Smooth muscle cell of the brain vasculature (primary cell): ENCODE measurements around the gene APOBEC3G.

Experiments used
- DNase-seq: peaks from one replicate; pipeline ENCODE4 v3.0.0-alpha.2; 2012; ENCODE audit warnings: low read depth, low spot score

APOBEC3G gene

DNA sequence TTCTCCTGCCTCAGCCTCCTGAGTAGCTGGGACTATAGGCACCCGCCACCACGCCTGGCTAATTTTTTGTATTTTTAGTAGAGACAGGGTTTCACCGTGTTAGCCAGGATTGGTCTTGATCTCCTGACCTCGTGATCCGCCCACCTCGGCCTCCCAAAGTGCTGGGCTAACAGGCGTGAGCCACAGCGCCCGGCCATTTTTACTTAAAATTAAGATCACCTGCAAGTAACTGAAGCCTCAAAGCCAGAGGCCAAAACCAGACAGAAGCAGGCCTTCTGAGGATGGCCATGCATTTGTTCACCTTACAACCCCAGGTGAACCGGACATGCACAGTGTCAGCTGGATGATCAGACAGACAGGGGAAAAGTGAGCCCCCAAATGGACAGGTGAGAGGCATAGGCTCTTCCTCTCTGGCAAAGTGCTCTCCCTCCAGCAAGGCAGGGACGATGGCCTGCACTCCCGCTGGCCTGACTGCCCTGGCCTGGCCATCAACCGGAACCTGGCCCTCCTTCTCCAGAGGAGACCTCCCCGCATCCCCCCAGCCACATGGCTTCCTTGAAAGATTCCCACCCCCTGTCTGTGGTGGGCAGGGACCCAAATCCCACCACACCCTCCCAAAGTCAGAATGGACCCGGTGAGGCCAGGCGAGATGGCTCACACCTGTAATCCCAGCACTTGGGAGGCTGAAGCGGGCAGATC is 45.8 kb downstream of the APOBEC3G start:
- no peak for DNase-seq

DNA sequence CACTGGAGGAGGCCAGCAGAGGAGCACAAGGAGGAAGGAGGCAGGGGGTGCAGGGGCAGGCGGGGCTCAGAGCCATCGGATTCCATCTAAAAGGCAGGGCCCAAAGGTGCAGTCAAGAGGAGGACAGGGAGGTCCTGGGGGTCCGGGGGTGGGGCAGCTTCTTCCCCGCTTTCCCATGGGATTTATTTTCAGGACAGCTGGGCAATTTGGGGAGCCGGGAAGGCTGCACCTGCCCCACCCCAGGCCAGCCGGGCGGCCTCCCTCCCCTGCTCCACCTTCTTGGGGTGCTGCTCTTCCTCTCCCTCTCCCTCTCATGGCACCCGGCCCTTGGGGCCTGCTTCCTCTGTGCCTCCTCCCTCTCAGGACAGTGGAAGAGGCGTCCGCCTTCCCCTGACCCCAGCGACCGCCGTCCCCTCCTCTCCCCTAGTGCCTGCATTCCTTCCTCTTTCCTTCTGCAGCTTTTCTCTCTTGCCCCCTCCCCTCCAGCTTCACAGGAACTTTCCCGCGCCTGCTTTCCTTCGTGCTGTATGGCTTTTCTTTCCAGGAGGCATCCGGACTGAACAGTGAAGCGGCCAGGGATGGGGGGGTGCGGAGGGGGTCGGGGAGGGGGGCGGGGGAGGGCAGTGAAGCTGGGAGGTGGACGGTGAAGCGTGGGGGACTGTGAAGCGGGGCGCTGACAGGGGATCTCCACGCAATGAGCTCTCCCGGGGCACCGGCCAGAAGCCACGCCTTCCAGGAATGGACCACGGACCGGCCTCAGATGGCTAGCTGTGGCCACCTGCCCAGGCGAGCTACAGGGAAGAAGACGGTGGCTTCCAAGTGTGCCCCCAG is 46.9 kb downstream of the APOBEC3G start:
- no peak for DNase-seq

DNA sequence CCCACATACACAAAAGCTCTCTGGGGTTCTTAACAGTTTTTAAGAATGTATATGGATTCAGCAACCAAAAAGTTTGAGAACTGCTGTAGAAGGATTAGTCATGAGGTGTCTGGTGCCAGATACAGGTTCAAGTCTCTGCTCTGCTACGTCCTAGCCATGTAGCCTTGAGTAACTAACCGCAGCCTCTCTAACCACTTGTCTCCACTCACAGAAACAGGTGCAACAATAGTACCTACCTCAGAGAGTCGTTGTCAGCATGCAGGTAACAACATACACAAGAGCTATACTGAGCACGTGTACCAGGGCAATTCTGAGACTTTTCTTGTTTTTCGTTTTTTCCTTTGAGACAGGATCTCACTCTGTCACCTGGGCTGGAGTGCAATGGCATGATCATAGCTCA is 48.5 kb downstream of the APOBEC3G start:
- DNase-seq: no peak

DNA sequence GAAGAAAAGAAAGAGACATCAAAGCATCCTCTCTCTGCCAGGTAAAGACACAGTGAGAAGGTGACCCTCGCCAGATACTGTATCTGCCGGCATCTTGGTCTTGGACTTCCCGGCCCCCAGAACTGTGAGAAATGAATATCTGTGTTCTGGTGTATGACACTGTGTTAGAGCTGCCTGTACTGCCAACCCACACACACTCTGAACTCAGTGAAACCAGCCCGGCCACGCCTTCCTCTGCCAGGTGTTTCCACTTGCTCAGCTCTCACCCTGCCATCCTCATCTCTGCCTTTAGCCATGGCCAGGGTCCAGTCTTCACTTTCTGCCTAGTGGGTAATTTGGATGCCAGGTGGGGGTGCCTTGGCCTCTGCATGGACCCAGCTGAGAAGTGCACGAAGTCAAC is 51.4 kb downstream of the APOBEC3G start:
- DNase-seq: no peak

DNA sequence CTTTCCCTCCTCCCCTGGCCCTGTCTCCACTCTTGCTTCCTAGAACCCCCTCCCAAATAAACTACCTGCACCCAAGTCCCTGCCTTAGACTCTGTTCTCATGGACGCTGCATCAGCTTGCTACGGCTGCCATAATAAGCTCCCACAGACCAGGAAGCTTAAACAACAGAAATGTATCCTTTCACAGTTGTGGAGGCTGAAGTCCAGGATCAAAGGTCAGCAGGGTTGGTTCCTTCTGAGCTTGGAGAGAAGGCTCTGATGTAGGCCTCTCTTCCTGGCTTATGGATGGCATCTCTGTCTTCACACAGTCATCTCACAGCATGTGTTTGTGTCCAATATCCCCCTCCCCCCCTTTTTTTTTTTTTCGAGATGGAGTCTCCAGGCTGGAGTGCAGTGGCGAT is 52.0 kb downstream of the APOBEC3G start:
- DNase-seq: no peak

DNA sequence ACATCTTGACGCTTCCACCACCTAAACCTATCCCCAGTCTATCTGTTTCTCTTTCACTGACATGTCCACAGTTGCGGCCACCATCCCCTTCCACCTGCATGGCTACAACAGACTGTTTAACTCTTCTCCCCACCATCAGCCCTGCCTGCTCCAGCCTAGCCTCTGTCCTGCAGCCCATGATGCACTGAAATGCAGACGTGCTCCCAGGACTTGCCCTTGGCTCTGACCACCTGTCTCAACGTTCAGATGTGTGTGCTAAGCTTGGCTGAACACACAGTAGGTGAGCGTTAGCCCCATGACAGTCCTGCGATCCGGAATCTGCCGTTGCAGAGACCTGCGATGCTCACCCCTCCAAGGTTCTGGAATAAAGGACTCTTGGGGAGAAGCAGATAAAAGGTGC is 52.7 kb downstream of the APOBEC3G start:
- DNase-seq: no peak

DNA sequence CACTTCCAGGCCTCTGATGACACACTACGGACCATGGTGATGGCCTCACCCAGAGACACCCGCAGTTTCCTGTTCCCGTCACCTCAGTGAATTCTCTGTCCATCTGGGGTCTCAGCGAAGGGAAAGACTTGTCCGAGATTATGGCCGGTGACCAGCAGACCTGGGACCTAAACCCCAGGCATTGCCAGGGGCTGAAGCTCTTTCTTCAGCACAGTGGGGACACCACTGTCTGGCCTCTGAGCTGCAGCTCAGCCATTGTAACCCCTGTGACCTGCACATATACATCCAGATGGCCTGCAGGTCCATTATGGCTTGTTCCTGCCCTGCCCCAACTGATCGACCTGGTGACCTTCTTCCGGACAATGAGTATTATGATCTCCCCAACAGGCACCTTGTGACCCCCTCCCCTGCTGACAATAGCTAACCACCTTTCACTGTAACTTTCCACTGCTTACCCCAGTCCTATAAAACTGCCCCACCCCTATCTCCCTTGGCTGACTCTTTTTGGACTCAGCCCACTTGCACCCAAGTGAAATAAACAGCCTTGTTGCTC is 53.2 kb downstream of the APOBEC3G start:
- DNase-seq: no peak

DNA sequence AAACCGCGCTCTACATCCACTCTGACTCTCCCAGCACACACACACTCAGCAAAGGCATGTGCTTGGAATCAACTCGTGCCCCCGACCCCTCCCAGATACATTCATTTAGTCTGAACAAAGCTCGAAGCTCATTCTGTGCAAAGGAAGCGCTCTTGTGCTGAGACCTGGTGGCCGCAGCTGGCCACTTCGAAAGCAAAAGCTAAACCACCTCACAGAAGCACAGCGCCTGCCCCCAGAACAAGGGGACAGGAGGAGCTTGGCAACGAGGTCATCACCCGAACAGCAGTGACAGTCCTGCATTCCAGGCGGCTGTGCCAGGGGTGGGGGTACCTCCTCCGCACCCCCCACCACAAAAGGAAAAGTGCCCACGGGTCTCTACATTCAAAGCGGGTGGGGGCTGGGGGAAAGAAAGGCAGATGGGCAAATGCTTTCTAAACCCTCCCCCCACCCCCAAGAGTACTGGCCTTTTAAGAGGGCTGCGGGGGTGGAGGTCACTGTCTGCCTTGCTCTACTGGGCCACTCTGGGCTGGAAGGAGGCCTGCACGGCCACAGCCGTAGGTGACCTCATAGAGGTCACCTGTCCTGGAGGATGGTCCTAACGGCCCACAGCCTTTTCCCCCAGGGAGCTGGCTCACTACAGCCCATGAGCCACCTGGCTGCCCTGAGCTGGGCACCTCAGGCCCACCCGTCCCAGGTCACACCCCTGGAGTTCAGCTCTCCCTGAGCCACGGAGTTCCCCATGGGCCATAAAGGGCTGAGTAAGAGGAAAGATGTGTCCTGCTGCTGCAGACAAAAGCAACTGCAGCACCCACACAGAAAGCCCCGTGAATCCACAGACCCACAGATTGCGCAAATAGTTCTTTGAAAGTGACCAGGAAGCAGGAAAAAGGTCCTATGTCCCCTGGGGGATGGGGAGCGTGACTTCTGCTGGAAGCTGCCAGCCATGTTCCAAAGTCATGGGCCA is 54.1 kb downstream of the APOBEC3G start:
- DNase-seq: no peak

DNA sequence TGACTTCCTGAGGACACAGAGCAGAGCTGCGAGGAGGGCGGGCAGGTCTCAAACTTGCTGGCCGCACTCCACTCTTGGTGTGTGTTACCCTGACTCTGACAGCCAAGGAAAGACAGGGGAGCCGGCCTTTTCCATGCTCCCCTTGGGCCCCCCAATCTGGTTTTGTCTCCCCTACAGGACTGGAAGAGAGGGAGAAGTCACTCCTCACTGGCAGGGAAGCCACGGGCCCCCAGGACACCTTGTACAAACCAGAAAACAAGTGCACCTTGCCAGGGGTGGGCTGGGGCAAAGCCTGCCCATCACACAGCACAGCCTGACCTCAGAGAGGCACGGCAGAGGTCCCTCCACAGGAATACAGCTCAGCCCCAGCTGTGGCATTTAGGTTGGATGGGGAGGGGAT is 55.2 kb downstream of the APOBEC3G start:
- DNase-seq: no peak

DNA sequence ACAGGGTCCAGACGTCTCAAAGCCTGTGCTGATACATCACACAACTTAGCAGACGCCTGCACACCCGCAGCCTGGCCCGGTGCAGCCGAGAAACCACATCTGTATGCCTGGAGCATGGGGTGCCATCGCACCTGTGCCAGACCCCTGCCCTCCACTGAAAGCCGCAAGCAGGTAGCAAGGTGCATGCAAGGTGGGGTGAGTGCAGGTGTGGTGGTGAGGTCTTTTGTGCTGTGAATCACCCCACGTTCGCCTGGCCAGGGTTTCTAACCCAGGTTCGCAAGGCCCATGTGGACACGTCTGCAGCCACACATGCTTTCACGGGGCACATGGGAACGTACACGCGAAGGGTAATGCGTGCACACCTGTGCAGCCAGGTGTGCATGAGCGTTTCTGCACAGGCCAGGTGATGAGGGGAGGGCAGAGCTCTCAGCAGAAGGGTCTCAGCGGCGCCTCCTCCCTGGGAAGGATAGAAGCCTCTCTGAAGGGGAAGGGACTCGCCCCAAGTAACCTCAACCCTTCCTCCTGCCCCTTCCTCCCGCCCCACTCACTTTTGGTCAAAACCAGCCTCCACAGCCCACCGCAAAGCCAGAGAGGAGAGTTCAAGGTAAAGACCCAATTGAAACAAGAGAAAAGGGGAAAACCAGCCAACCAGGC is 55.9 kb downstream of the APOBEC3G start:
- no peak for DNase-seq

DNA sequence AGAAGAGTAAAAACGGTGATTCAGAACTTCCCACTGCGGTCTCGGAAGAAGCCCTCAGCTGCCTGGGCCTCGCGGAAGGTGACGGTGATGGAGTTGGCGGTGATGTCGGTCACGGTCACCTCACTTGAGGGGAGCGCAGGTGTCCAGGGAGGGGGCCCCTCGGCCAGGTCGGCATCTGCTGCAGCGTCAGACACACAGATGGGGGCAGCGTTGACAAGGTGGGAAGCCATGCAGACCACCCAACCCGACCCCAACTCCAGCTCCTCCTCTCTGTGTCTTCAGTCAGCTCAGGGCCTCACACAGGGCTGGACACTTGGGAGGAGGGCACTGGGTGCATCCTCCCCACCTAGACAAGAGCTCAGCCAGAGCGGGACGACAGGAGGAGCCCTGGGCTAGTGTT is 56.8 kb downstream of the APOBEC3G start:
- no peak for DNase-seq

DNA sequence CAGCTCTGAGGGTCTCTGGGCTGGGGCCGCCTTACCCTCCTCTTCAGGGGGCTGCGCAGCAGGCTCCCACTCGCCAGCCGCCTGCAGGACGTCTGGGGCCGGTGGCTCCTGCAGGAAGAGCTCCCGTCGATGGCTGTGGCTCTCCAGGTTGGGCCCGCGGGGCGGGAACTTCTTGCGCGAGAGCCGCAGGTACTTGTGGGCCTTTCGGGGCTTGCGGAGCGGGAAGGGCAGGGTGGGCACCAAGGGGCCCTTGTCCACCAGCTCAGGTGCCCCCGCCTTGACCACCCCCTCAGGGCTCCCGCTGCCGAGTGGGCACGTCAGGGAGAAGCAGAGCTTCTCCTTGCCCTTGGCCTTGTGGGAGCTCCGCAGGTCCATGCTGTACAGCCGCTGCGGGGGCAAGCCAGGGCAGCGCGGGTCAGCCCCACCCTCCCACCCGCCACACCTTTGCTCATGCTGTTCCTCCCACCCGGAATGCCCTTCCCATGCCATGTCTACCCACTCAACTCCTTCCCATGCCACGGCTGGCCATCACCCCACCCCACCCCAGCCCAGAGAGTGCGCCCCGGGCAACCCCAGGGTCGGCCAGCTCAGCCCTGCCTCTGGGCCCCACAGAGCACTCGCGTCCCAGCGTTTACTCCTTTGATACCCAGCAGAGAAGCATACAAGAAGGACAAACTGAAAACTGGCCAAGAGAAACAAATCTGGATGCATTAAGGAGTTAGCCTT is 57.5 kb downstream of the APOBEC3G start:
- no peak for DNase-seq

DNA sequence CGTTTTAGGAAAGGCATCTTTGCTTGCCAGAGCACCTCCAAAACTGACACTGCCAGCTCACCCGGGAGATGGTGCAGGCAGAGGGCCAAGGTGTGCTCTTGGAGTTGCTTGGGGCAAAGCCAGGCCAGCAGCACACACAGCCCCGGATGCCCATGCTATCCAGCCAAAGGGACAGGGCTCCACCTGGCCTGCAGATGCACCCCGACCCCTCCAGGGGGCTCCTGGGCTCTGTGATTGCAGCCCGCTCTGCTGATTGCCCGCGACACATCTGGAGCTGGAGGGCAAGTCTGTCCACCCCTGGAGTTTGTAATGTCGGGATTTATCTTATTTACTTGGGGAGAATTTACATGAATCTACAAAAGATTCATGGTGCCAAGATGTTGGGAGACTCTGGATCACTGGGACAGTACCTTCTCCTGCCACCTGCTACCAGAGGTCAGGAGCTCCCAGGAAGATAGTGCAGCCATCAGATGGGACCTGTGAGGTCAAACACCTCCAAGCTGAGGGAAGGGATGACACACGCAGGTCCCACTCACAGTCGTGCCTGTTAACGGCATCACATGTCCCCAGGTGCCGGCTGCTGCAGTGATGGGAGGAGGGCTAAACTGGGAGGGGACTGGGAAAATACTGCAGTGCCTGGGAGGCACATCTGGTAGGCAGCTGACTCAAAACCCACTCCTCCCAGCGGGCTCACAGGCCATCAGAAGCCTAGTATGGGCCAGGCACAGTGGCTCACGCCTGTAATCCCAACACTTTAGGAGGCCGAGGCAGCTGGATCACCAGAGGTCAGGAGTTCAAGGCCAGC is 58.2 kb downstream of the APOBEC3G start:
- no peak for DNase-seq

DNA sequence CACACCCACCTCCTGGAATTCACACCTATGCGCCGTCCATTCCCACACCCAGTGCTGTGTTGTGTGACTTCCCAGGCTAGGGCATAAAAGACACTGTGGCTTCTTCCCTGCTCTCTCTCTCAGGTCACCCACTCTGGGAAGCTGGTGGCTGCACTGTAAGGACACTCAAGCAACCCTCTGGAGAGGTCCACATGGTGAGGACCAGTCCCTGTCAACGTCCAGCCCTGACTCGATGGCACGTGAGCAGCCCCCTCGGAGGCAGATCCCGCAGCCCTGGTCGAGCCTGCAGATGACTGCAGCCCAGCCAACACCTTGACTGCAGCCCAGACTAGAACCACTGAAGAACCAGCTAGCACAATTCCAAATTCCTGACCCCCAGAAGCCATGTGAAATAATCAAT is 59.2 kb downstream of the APOBEC3G start:
- no peak for DNase-seq
